K562 (cell line): Measurements from ENCODE around the gene FOXN1. TPM values are rescaled to one million over a fixed set of nuclear protein-coding genes. Genes with fewer than 3 reads are reported as not detected.

Experiments used
- ATF4 ChIP-seq: fragments of 450-650 bp; formaldehyde crosslinking; IDR thresholded peaks from 2 replicates; pipeline ENCODE4 v1.4.0; 2022; ENCODE audit warnings: mild to moderate bottlenecking, moderate library complexity
- BCOR ChIP-seq: fragments of 450-650 bp; IDR thresholded peaks from 2 replicates; pipeline ENCODE4 v1.6.1; 2016
- DPF2 ChIP-seq: fragments of 450-650 bp; IDR thresholded peaks from 2 replicates; pipeline ENCODE4 v1.6.1; 2016
- FOSL1 ChIP-seq: fragments of 200-800 bp; sonication (Bioruptor generic); conservative IDR thresholded peaks from 2 replicates; pipeline ENCODE4 v1.6.1; 2016; ENCODE audit warnings: missing genetic modification characterization, missing compliant biosample characterization
- PHF21A ChIP-seq: fragments of 450-650 bp; IDR thresholded peaks from 2 replicates; pipeline ENCODE4 v1.6.1; 2017; ENCODE audit warnings: low read depth, borderline replicate concordance
- SMARCA4 ChIP-seq: fragments of 450-650 bp; IDR thresholded peaks from 2 replicates; pipeline ENCODE4 v1.6.1; 2016
- SOX6 ChIP-seq: fragments of 450-650 bp; IDR thresholded peaks from 2 replicates; pipeline ENCODE4 v1.6.1; 2014; ENCODE audit warnings: mild to moderate bottlenecking
- TCF3 ChIP-seq: sonication (generic); formaldehyde crosslinking; IDR thresholded peaks from 2 replicates; pipeline ENCODE4 v1.4.0; 2020; ENCODE audit warnings: mild to moderate bottlenecking, missing genetic modification reagents
- TEAD4 ChIP-seq, 2 experiments: sonication (generic) in 1 of 2; formaldehyde crosslinking in 1 of 2; IDR thresholded peaks; 2 replicates each; pipeline versions ENCODE4 v1.6.1 to v1.8.0; 2012 to 2022; ENCODE audit warnings: borderline replicate concordance in 1 of 2, inconsistent platforms in 1 of 2, low read length in 1 of 2, mild to moderate bottlenecking in 1 of 2, missing genetic modification reagents in 1 of 2
- TRIM24 ChIP-seq, 2 experiments: fragments of 450-650 bp; IDR thresholded peaks; 2 replicates each; pipeline ENCODE4 v1.6.1; 2016
- ZBTB40 ChIP-seq, 2 experiments: fragments of 450-650 bp in 1 of 2; sonication (generic) in 1 of 2; formaldehyde crosslinking in 1 of 2; IDR thresholded peaks; 2 replicates each; pipeline versions ENCODE4 v1.7.1 to v1.9.0; 2016 to 2022; ENCODE audit warnings: inconsistent platforms in 1 of 2, mild to moderate bottlenecking in 1 of 2, missing genetic modification reagents in 1 of 2
- ZFP36 ChIP-seq: fragments of 150-350 bp; IDR thresholded peaks from 2 replicates; pipeline ENCODE4 v1.6.1; 2018; ENCODE audit warnings: low read length, low read depth; ENCODE audit not compliant: partially characterized antibody
- polyA plus RNA-seq, 8 experiments: library from polyadenylated mRNA; depleted of rRNA in 4 of 8; stranded (reverse) in 5 of 8; unstranded in 3 of 8; fragments of >200 nt; fragmentation: Nextera tagmentation in 2 of 8; fragmentation: Illumina TruSeq in 1 of 8; extraction: Ambion mirVana in 2 of 8; extraction: Trizol in 1 of 8; gene quantifications; 2 replicates each; pipeline versions ENCODE4 v1.2.1 to v1.2.3, GENCODE V29; 2011 to 2014; ENCODE audit warnings: inconsistent platforms in 1 of 8, missing spikeins in 1 of 8
- total RNA-seq, 7 experiments: library from RNA; depleted of rRNA in 6 of 7; stranded (reverse); fragments of >200 nt in 6 of 7; fragmentation: Illumina TruSeq in 2 of 7; extraction: Trizol in 2 of 7; gene quantifications; 2 replicates each; pipeline versions ENCODE4 v1.2.1 to v1.2.3, GENCODE V29; 2011 to 2021; ENCODE audit warnings: low replicate concordance in 1 of 7

Gene FOXN1
- total and polyA plus RNA-seq, 9 of the 15 experiments (the other 6 are each of a cell fraction or from before 2014, with no cell fraction given), result not detected

- TF ChIP-seq BCOR, result peak; percentile 29; the same call in 1 of the 2 replicates
- TF ChIP-seq TEAD4 (IDR thresholded peaks at IDR 0.05; ENCODE audit: low read length), result peak; percentile 67
- no peak for TF ChIP-seq TEAD4 (CRISPR knock-in tag; IDR thresholded peaks at IDR 0.05; ENCODE audit: borderline replicate concordance)
- TF ChIP-seq ZFP36, result peak; percentile 99
- peak; percentile 82; the same call in 1 of the 2 replicates for TF ChIP-seq PHF21A
- peak; percentile 78 for TF ChIP-seq ATF4 (CRISPR knock-in tag)
- TF ChIP-seq SOX6, result peak; percentile 26; the same call in 1 of the 2 replicates
- TF ChIP-seq DPF2, result peak; percentile 74
- peak; percentile 43; the same call in 1 of the 2 replicates for TF ChIP-seq SMARCA4
- TF ChIP-seq TCF3 (CRISPR knock-in tag), result peak; percentile 71
- peak; percentile 78 for TF ChIP-seq FOSL1
- no peak for TF ChIP-seq ZBTB40 (IDR thresholded peaks at IDR 0.05)
- no peak for TF ChIP-seq ZBTB40 (CRISPR knock-in tag; IDR thresholded peaks at IDR 0.05)
- peak; percentile 71 to 74; a peak in 2 of 4 replicates for TF ChIP-seq TRIM24 (IDR thresholded peaks at IDR 0.05)
Measured at GRCh38 chr17:28466521-28467048, 39.6 kb upstream of the FOXN1 start (continued).
